Astrocyte (in vitro differentiated cells and primary cell): ENCODE results near the gene KRT6A. TPM values are rescaled to one million over a fixed set of nuclear protein-coding genes. Genes with fewer than 3 reads are reported as not detected.
"Not testable (repeated sequence)": the region's sequence is repeated elsewhere in the genome, so short reads cannot be mapped to it uniquely, and the experiment has no call there.

Experiments used
- DNase-seq: peaks from one replicate; pipeline ENCODE4 v3.0.0-alpha.2; 2010; ENCODE audit warnings: low read depth
- FAIRE-seq: peaks from 2 replicates; lab custom pipeline; 2011; peaks lifted over from hg19 to GRCh38; lab: Jason Lieb, UNC
- H2AFZ ChIP-seq: 2 replicates; pipeline ENCODE4 v1.6.0; 2012; ENCODE audit warnings: low read depth, low read length, inconsistent platforms
- H3K27ac ChIP-seq: 2 replicates; pipeline ENCODE4 v1.5.1; 2011; ENCODE audit warnings: low read depth, low read length, inconsistent platforms
- H3K27me3 ChIP-seq: 2 replicates; pipeline ENCODE4 v1.6.0; 2011; ENCODE audit warnings: low read length, inconsistent platforms; ENCODE audit not compliant: insufficient read depth
- H3K36me3 ChIP-seq: 2 replicates; pipeline ENCODE4 v1.5.1; 2011; ENCODE audit warnings: low read length, inconsistent platforms; ENCODE audit not compliant: insufficient read depth
- H3K4me1 ChIP-seq: 2 replicates; pipeline ENCODE4 v1.5.1; 2011; ENCODE audit warnings: low read length, inconsistent platforms; ENCODE audit not compliant: insufficient read depth
- H3K4me2 ChIP-seq: 2 replicates; pipeline ENCODE4 v1.6.0; 2012; ENCODE audit warnings: low read length, inconsistent platforms
- H3K4me3 ChIP-seq: 2 replicates; pipeline ENCODE4 v1.5.1; 2011; ENCODE audit warnings: low read depth, mild to moderate bottlenecking, low read length, inconsistent platforms; ENCODE audit not compliant: insufficient read depth
- H3K79me2 ChIP-seq: 2 replicates; pipeline ENCODE4 v1.6.0; 2012; ENCODE audit warnings: mild to moderate bottlenecking, low read length, inconsistent platforms; ENCODE audit not compliant: insufficient read depth
- H3K9ac ChIP-seq: 2 replicates; pipeline ENCODE4 v1.6.0; 2012; ENCODE audit warnings: mild to moderate bottlenecking, low read length, inconsistent platforms
- H3K9me3 ChIP-seq: 2 replicates; pipeline ENCODE4 v1.5.1; 2012; ENCODE audit warnings: low read depth, mild to moderate bottlenecking, low read length, inconsistent platforms; ENCODE audit not compliant: insufficient read depth
- H4K20me1 ChIP-seq: 2 replicates; pipeline ENCODE4 v1.6.0; 2012; ENCODE audit warnings: low read length, inconsistent platforms; ENCODE audit not compliant: insufficient read depth
- H3K27ac Mint-ChIP-seq: one replicate; pipeline ENCODE4 v1.8.0; 2021; ENCODE audit warnings: mild to moderate bottlenecking, mixed read lengths; ENCODE audit not compliant: unreplicated experiment
- H3K27me3 Mint-ChIP-seq: one replicate; pipeline ENCODE4 v1.8.0; 2021; ENCODE audit warnings: low read depth, mixed read lengths; ENCODE audit not compliant: unreplicated experiment
- H3K36me3 Mint-ChIP-seq: one replicate; pipeline ENCODE4 v1.8.0; 2021; ENCODE audit warnings: low read depth, mixed read lengths; ENCODE audit not compliant: unreplicated experiment
- H3K4me1 Mint-ChIP-seq: one replicate; pipeline ENCODE4 v1.8.0; 2021; ENCODE audit warnings: low read depth, mixed read lengths; ENCODE audit not compliant: unreplicated experiment
- H3K4me3 Mint-ChIP-seq: one replicate; pipeline ENCODE4 v1.8.0; 2021; ENCODE audit warnings: mild to moderate bottlenecking, moderate library complexity, mixed read lengths; ENCODE audit not compliant: unreplicated experiment
- H3K9me3 Mint-ChIP-seq: one replicate; pipeline ENCODE4 v1.8.0; 2021; ENCODE audit warnings: mild to moderate bottlenecking, mixed read lengths; ENCODE audit not compliant: unreplicated experiment
- EZH2 ChIP-seq: IDR thresholded peaks from 2 replicates; pipeline ENCODE4 v1.6.1; 2012; ENCODE audit warnings: mild to moderate bottlenecking, low read length, inconsistent platforms; ENCODE audit not compliant: insufficient read depth
- total RNA-seq: library from RNA; stranded (reverse); gene quantifications from 2 replicates; pipeline ENCODE4 v1.2.1, GENCODE V29; 2021
- TF ChIP-seq, protein P1 (sequence below): IDR thresholded peaks from 2 replicates; pipeline ENCODE4 v1.5.1; 2011; ENCODE audit warnings: low read depth, mild to moderate bottlenecking, inconsistent platforms, low read length, moderate library complexity; ENCODE audit not compliant: insufficient read depth

KRT6A gene
- total RNA-seq, 1 donor from 2014 or later: 0.95 TPM

DNA sequence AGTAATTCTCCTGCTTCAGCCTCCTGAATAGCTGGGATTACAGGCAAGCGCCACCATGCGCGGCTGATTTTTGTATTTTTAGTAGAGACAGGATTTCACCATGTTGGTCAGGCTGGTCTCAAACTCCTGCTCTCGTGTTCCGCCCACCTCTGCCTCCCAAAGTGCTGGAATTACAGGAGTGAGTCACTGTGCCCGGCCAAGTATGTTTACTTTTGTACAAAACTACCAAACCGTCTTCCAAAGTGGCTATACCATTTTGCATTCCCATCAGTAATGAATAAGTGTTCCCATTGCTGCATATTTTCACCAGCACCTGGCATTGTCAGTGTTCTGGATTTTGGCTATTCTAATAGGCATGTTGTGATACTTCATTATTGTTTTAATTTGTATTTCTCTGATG, 8.4 kb upstream of the KRT6A start:
- no peaks in the 10 kb centered on the region for H3K36me3 ChIP-seq
- H3K79me2 ChIP-seq: no peaks in the 10 kb centered on the region
- H3K9ac ChIP-seq: no peak overlapping the region
- Mint-ChIP-seq H3K9me3 (no peaks in the 10 kb centered on the region), H3K4me1 (peaks cover 15% of the 10 kb centered on the region), H3K36me3 (no peaks in the 10 kb centered on the region), H3K27me3 (no peaks in the 10 kb centered on the region), H3K27ac (no peak overlapping the region), H3K4me3 (no peak overlapping the region)
- no peaks in the 10 kb centered on the region for H3K9me3 ChIP-seq
- H3K4me1 ChIP-seq: peaks cover 9% of the 10 kb centered on the region
- H3K4me2 ChIP-seq: no peak overlapping the region
- H2AFZ ChIP-seq: no peak overlapping the region
- no peaks in the 10 kb centered on the region for H4K20me1 ChIP-seq
- no peaks in the 10 kb centered on the region for H3K27me3 ChIP-seq
- DNase-seq (no peak), FAIRE-seq (no peak)
- no peak overlapping the region for H3K4me3 ChIP-seq
- no peak overlapping the region for H3K27ac ChIP-seq
- TF ChIP-seq, protein P1, sequence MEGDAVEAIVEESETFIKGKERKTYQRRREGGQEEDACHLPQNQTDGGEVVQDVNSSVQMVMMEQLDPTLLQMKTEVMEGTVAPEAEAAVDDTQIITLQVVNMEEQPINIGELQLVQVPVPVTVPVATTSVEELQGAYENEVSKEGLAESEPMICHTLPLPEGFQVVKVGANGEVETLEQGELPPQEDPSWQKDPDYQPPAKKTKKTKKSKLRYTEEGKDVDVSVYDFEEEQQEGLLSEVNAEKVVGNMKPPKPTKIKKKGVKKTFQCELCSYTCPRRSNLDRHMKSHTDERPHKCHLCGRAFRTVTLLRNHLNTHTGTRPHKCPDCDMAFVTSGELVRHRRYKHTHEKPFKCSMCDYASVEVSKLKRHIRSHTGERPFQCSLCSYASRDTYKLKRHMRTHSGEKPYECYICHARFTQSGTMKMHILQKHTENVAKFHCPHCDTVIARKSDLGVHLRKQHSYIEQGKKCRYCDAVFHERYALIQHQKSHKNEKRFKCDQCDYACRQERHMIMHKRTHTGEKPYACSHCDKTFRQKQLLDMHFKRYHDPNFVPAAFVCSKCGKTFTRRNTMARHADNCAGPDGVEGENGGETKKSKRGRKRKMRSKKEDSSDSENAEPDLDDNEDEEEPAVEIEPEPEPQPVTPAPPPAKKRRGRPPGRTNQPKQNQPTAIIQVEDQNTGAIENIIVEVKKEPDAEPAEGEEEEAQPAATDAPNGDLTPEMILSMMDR: no peak
- no peak for TF ChIP-seq EZH2

DNA sequence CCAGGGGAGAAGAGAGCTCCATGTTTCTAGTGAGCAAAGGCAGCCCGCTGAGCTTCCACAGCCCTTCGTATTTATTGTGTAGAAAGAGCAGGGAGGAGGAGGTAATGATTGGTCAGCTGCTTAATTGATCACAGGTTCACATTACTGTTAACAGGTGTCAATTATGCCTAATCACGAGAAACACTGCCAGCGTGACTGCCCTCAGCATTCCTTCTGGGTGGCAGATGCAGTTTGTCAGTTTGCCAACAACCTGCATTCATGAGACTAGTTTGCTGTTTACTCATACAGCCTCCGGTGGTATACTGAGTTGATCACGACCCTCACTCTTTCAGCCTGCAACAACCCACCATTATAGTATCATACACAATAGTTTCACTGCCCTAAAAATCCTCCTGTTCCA, 7.5 kb upstream of the KRT6A start:
- H3K9me3 ChIP-seq, H3K79me2 ChIP-seq, H2AFZ ChIP-seq, H3K36me3 ChIP-seq, H3K9me3 Mint-ChIP-seq, H3K27me3 Mint-ChIP-seq, H3K36me3 Mint-ChIP-seq, FAIRE-seq, H4K20me1 ChIP-seq, DNase-seq, H3K4me3 Mint-ChIP-seq, H3K27me3 ChIP-seq, H3K4me3 ChIP-seq: not testable (repeated sequence)
- H3K9ac ChIP-seq: peak overlapping the region; percentile 16
- Mint-ChIP-seq H3K4me1 (peaks cover 24% of the 10 kb centered on the region), H3K27ac (peak overlapping the region; percentile 49)
- peak overlapping the region; percentile 34 for H3K4me2 ChIP-seq
- peaks cover 17% of the 10 kb centered on the region for H3K4me1 ChIP-seq
- H3K27ac ChIP-seq: peak overlapping the region; percentile 65

DNA sequence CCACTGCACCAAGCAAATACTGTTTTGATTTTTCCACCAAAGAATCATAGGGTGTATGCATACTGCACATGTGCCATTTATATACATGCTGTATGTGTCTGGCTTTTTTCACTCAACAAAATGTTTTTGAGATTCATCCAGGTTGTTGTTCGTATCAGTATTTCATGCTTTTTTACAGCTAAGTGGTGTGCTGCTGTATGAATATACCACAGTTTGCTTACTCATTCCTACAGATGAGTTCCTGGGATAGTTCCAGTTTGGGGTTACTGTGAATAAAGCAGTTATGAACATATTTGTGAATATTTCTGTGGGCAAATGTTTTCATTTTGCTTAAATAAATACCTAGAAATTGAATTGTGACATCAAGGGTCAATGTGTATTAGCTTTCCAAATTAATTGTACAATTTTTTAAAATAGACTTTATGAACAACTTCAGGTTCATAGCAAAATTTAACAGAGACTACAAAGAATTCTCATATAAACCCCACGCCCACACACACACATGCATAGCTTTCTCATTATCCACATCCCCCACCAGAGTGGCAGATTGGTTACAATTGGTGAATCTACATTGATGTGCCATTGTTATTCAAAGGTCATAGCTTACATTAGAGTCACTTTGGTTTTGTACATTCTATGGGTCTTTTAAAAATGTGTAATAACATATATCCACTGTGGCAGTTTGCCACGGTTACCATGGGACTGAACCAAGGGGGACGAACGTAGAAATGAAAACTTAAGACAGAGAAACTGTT, 6.9 kb upstream of the KRT6A start:
- DNase-seq (peak; percentile 69), FAIRE-seq (no peak)
- H3K9me3 Mint-ChIP-seq: no peaks in the 10 kb centered on the region
- Histone ChIP-seq H2AFZ (no peak overlapping the region), H3K27me3 (no peaks in the 10 kb centered on the region), H3K36me3 (no peaks in the 10 kb centered on the region), H3K4me3 (no peak overlapping the region), H3K9me3 (no peaks in the 10 kb centered on the region), H3K27ac (peak overlapping the region; percentile 65), H4K20me1 (no peaks in the 10 kb centered on the region), H3K4me1 (peaks cover 22% of the 10 kb centered on the region), H3K79me2 (no peaks in the 10 kb centered on the region), H3K9ac (peak overlapping the region; percentile 16), H3K4me2 (peak overlapping the region; percentile 34)
- H3K4me3 Mint-ChIP-seq: no peak overlapping the region
- H3K36me3 Mint-ChIP-seq: no peaks in the 10 kb centered on the region
- no peak for TF ChIP-seq EZH2
- TF ChIP-seq, protein P1: no peak
- H3K27ac Mint-ChIP-seq: no peak overlapping the region
- peaks cover 29% of the 10 kb centered on the region for H3K4me1 Mint-ChIP-seq
- H3K27me3 Mint-ChIP-seq: no peaks in the 10 kb centered on the region
